GM12878 (cell line): ENCODE results near the gene LRRK1. TPM values are rescaled to one million over a fixed set of nuclear protein-coding genes. Genes with fewer than 3 reads are reported as not detected.

Source experiments
- ATAC-seq: fragments of 200-7000 bp; cut with Tn5 transposase; 3 replicates; pipeline ENCODE4 v1.9.1; 2020; ENCODE audit warnings: mild to moderate bottlenecking, moderate library complexity
- BruUV-seq: library from RNA; stranded (reverse); fragments of 400-500 nt; replicated peaks from 2 replicates; lab custom pipeline; 2021; lab: Mats Ljungman, UMichigan
- CTCF ChIA-PET: fragments of 300-600 bp; sonication (Branson Sonifier 250); formaldehyde crosslinking; extraction: SDS; loops from one replicate; lab custom pipeline; 2021; ENCODE audit warnings: inconsistent platforms; lab: Yijun Ruan, JAX
- POLR2A ChIA-PET: fragments of 350-600 bp; formaldehyde crosslinking; extraction: SDS; loops from one replicate; lab custom pipeline; 2021; ENCODE audit warnings: inconsistent platforms; lab: Charles Lee
- RAD21 ChIA-PET: fragments of 300-600 bp; sonication (Branson Sonifier 250); formaldehyde crosslinking; loops from one replicate; lab custom pipeline; 2023; ENCODE audit warnings: antibody characterized with exemption; ENCODE audit not compliant: unreplicated experiment; lab: Charles Lee
- SMC1A ChIA-PET: fragments of 300-600 bp; sonication (Branson Sonifier 250); formaldehyde crosslinking; loops from one replicate; lab custom pipeline; 2023; ENCODE audit not compliant: unreplicated experiment, uncharacterized antibody; lab: Charles Lee
- DNase-seq: peaks from one replicate; pipeline ENCODE4 v3.0.0-alpha.2; 2011; ENCODE audit warnings: low read depth, low spot score
- FAIRE-seq: peaks from 3 replicates; lab custom pipeline; 2011; peaks lifted over from hg19 to GRCh38; lab: Jason Lieb, UNC
- H2AFZ ChIP-seq: 2 replicates; pipeline ENCODE4 v1.6.0; 2011; ENCODE audit warnings: low read depth, low read length, control low read depth; ENCODE audit not compliant: control insufficient read depth
- H3K27ac ChIP-seq: 2 replicates; pipeline ENCODE4 v1.5.1; 2011; ENCODE audit warnings: control low read depth; ENCODE audit not compliant: control insufficient read depth, insufficient read depth
- H3K27me3 ChIP-seq, 2 experiments: replicated peaks in 1 of 2; 2 replicates each; pipeline versions ENCODE4 v1.6.0 to v1.6.1; 2011; ENCODE audit warnings: low read length in 1 of 2; ENCODE audit not compliant: control insufficient read depth in 2 of 2, insufficient read depth in 2 of 2
- H3K36me3 ChIP-seq, 2 experiments: 2 replicates each; pipeline ENCODE4 v1.5.1; 2011; ENCODE audit warnings: low read length in 1 of 2; ENCODE audit not compliant: control insufficient read depth in 2 of 2, insufficient read depth in 2 of 2
- H3K4me1 ChIP-seq: 2 replicates; pipeline ENCODE4 v1.6.1; 2011; ENCODE audit warnings: mild to moderate bottlenecking, low read length, moderate library complexity, mixed read lengths; ENCODE audit not compliant: control insufficient read depth, insufficient read depth
- H3K4me2 ChIP-seq: 2 replicates; pipeline ENCODE4 v1.6.0; 2011; ENCODE audit warnings: control low read depth; ENCODE audit not compliant: control insufficient read depth, insufficient read depth
- H3K4me3 ChIP-seq: fragments of 200-600 bp; sonication (generic); 2 replicates; pipeline ENCODE4 v1.5.1; 2016
- H3K79me2 ChIP-seq: 2 replicates; pipeline ENCODE4 v1.6.0; 2011; ENCODE audit warnings: low read length; ENCODE audit not compliant: control insufficient read depth, insufficient read depth
- H3K9ac ChIP-seq: 2 replicates; pipeline ENCODE4 v1.8.0; 2011; ENCODE audit warnings: low read length, control low read depth, mixed read lengths; ENCODE audit not compliant: control insufficient read depth, insufficient read depth
- H3K9me3 ChIP-seq: replicated peaks from 3 replicates; pipeline ENCODE4 v1.5.1; 2011; ENCODE audit warnings: mild to moderate bottlenecking, low read length; ENCODE audit not compliant: control insufficient read depth, insufficient read depth
- H4K20me1 ChIP-seq: 2 replicates; pipeline ENCODE4 v1.6.0; 2011; ENCODE audit not compliant: control insufficient read depth, insufficient read depth
- BACH1 ChIP-seq: fragments of 450-650 bp; IDR thresholded peaks from 2 replicates; pipeline ENCODE4 v1.6.1; 2017; ENCODE audit warnings: mild to moderate bottlenecking, borderline replicate concordance
- DPF2 ChIP-seq: fragments of 450-650 bp; IDR thresholded peaks from 2 replicates; pipeline ENCODE4 v1.6.1; 2017; ENCODE audit warnings: mild to moderate bottlenecking
- NFYB ChIP-seq: IDR thresholded peaks from 2 replicates; pipeline ENCODE4 v1.6.1; 2011; ENCODE audit warnings: low read depth, mild to moderate bottlenecking, low read length, improper control_type of control experiment, moderate library complexity; ENCODE audit not compliant: insufficient read depth
- PAX8 ChIP-seq: fragments of 450-650 bp; IDR thresholded peaks from 2 replicates; pipeline ENCODE4 v1.6.1; 2017; ENCODE audit warnings: mild to moderate bottlenecking, moderate library complexity
- POLR2A ChIP-seq: IDR thresholded peaks from 2 replicates; pipeline ENCODE4 v1.6.1; 2011; ENCODE audit warnings: low read depth, mild to moderate bottlenecking, low read length
- POLR2AphosphoS5 ChIP-seq: IDR thresholded peaks from 2 replicates; pipeline ENCODE4 v1.6.1; 2011; ENCODE audit warnings: mild to moderate bottlenecking, low read length, inconsistent platforms
- RBBP5 ChIP-seq: fragments of 200-600 bp; sonication (generic); conservative IDR thresholded peaks from 2 replicates; pipeline ENCODE4 v1.6.1; 2016
- SPI1 ChIP-seq: IDR thresholded peaks from 2 replicates; pipeline ENCODE4 v1.6.1; 2011; ENCODE audit warnings: low read depth, mild to moderate bottlenecking, low read length, moderate library complexity, borderline replicate concordance; ENCODE audit not compliant: insufficient read depth
- TARDBP ChIP-seq: IDR thresholded peaks from 2 replicates; pipeline ENCODE4 v1.6.1; 2016; ENCODE audit warnings: borderline replicate concordance
- ZNF274 ChIP-seq: IDR thresholded peaks from one replicate; pipeline ENCODE4 v1.8.0; 2011; ENCODE audit not compliant: insufficient read length, insufficient read depth
- WGBS: methylation state at CpG from one replicate; pipeline ENCODE4 v1.1.6; 2016; ENCODE audit warnings: low lambda C conversion rate; ENCODE audit not compliant: insufficient replicate concordance, insufficient coverage; ENCODE audit errors: missing lambda C conversion rate; 5-methylcytosine and 5-hydroxymethylcytosine counted together
- in situ Hi-C: fragments of 300-500 bp; cut with MboI; formaldehyde crosslinking; loops from 9 replicates; pipeline ENCODE4 v1.14.3; 2018; ENCODE audit warnings: mixed read lengths
- intact Hi-C: fragments of 100-400 bp; cut with micrococcal nuclease; formaldehyde crosslinking; loops from one replicate; pipeline ENCODE4 v1.14.2; 2022; ENCODE audit not compliant: unreplicated experiment
- polyA plus RNA-seq, 11 experiments: library from polyadenylated mRNA; depleted of rRNA in 4 of 11; unstranded in 6 of 11; stranded (reverse) in 5 of 11; fragments of >200 nt; fragmentation: Nextera tagmentation in 4 of 11; fragmentation: Illumina TruSeq in 1 of 11; extraction: Ambion mirVana in 4 of 11; extraction: Trizol in 1 of 11; gene quantifications; 1 replicate in 1 of 11; 2 replicates in 10 of 11; pipeline versions ENCODE4 v1.2.1 to v1.2.3, GENCODE V29; 2011 to 2016; ENCODE audit warnings: inconsistent platforms in 2 of 11, missing spikeins in 2 of 11, low read depth in 1 of 11
- total RNA-seq, 4 experiments: library from RNA; depleted of rRNA in 3 of 4; stranded (reverse); fragments of >200 nt in 3 of 4; fragmentation: Illumina TruSeq in 1 of 4; extraction: Trizol in 1 of 4; gene quantifications; 2 replicates each; pipeline versions ENCODE4 v1.2.1 to v1.2.3, GENCODE V29; 2013 to 2021
- TF ChIP-seq, protein P1 (sequence below): fragments of 450-650 bp; formaldehyde crosslinking; IDR thresholded peaks from 2 replicates; pipeline ENCODE4 v1.4.0; 2020; ENCODE audit warnings: mild to moderate bottlenecking, moderate library complexity
- TF ChIP-seq, protein P2 (sequence below): IDR thresholded peaks from 2 replicates; pipeline ENCODE4 v1.6.1; 2012; ENCODE audit warnings: improper control_type of control experiment, low read depth, low read length; ENCODE audit not compliant: insufficient replicate concordance
- TF ChIP-seq, protein P3 (sequence below): IDR thresholded peaks from 2 replicates; pipeline ENCODE4 v1.6.1; 2012; ENCODE audit warnings: low read depth, low read length, improper control_type of control experiment

Gene LRRK1
- total and polyA plus RNA-seq, 10 of the 15 experiments (the other 5 are each of a cell fraction or from before 2014, with no cell fraction given), result 2.2 to 58.3 (median 17.9) TPM

DNA sequence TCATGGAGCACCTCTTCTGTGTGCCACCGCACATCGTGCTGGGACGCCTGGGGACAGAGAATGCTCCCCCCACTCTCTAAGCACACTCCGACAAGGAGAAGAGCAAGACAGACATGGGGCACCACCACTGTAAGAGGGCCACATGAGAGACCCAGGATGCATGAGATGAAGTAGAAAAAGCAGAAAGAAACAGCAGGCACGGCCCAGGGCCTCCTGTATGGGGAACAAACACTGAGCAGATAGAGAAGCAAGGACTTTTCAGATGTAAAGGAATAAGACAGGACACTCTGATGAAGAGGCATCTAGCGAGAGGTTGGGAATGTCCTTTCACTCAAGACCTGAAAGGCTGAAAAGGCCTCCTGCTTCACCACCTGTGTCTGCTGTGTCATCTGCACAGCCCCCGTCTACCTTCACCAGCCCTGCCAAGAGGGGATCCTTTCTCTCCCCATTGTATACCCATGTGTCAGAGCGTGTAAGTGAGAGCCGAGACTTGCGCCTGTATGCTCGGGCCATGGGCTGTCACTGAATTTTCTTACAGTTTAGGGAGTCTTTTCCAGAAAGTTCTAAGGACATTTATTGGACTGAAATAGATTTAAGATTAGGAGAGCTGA, 125.6 kb downstream of the LRRK1 start (continued):
- TF ChIP-seq POLR2AphosphoS5, result no peak

DNA sequence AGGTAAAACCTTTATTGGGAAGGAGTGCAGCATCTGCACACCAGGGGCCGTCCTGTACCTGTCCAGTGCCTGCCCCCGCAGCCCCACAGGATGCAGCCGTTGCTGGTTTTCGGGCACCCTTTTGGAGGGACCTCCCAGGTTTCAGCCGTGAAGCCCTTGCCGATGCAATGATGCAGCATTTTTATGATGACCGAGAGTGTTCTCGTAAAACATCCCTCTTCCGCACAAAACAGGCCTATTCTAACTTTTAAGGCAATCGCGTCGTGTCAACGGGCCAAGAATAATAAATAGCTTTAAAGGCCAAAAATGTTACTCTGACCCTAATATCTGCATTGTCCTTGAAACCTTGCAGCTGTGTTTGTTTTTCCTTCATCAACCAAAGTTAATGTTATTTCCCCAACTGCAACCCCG, 126.1 kb downstream of the LRRK1 start:
- Histone ChIP-seq H3K4me2 (no peak overlapping the region), H4K20me1 (0 out of 2 replicates have a peak, but pooled peaks cover 2% of the 10 kb centered on the region), H3K79me2 (no peaks in the 10 kb centered on the region), H3K9ac (no peak overlapping the region), H2AFZ (no peak overlapping the region), H3K9me3 (no peaks in the 10 kb centered on the region), H3K4me1 (no peaks in the 10 kb centered on the region), H3K27me3 (no peaks in the 10 kb centered on the region), H3K4me3 (no peak overlapping the region), H3K36me3 (peaks cover 21% of the 10 kb centered on the region in 2 experiments), H3K27ac (no peak overlapping the region)
- no TSS peak for BruUV-seq
- no peak for DNase-seq
- RAD21 ChIA-PET, result interaction anchor here (1.1 kb wide), 1 partner anchor 213 kb away, joined by 3 read pairs; no protein-coding TSS in a partner anchor
- SMC1A ChIA-PET, result no interaction called here
- CTCF ChIA-PET, result no interaction called here
- FAIRE-seq, result no peak
- POLR2A ChIA-PET, result no interaction called here
- intact Hi-C loops (no loop called here), in situ Hi-C loops (no loop called here)
- 98% methylated on average over 14 of the region's 14 CpGs for WGBS
- no peak for ATAC-seq
- TF ChIP-seq POLR2A (no peak), BACH1 (no peak), POLR2AphosphoS5 (no peak), SPI1 (no peak), NFYB (no peak), DPF2 (no peak), TARDBP (no peak), RBBP5 (no peak), ZNF274 (no peak), PAX8 (no peak)
- TF ChIP-seq, protein P1, sequence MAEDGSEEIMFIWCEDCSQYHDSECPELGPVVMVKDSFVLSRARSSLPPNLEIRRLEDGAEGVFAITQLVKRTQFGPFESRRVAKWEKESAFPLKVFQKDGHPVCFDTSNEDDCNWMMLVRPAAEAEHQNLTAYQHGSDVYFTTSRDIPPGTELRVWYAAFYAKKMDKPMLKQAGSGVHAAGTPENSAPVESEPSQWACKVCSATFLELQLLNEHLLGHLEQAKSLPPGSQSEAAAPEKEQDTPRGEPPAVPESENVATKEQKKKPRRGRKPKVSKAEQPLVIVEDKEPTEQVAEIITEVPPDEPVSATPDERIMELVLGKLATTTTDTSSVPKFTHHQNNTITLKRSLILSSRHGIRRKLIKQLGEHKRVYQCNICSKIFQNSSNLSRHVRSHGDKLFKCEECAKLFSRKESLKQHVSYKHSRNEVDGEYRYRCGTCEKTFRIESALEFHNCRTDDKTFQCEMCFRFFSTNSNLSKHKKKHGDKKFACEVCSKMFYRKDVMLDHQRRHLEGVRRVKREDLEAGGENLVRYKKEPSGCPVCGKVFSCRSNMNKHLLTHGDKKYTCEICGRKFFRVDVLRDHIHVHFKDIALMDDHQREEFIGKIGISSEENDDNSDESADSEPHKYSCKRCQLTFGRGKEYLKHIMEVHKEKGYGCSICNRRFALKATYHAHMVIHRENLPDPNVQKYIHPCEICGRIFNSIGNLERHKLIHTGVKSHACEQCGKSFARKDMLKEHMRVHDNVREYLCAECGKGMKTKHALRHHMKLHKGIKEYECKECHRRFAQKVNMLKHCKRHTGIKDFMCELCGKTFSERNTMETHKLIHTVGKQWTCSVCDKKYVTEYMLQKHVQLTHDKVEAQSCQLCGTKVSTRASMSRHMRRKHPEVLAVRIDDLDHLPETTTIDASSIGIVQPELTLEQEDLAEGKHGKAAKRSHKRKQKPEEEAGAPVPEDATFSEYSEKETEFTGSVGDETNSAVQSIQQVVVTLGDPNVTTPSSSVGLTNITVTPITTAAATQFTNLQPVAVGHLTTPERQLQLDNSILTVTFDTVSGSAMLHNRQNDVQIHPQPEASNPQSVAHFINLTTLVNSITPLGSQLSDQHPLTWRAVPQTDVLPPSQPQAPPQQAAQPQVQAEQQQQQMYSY (CRISPR knock-in tag), result no peak
- TF ChIP-seq, protein P2, sequence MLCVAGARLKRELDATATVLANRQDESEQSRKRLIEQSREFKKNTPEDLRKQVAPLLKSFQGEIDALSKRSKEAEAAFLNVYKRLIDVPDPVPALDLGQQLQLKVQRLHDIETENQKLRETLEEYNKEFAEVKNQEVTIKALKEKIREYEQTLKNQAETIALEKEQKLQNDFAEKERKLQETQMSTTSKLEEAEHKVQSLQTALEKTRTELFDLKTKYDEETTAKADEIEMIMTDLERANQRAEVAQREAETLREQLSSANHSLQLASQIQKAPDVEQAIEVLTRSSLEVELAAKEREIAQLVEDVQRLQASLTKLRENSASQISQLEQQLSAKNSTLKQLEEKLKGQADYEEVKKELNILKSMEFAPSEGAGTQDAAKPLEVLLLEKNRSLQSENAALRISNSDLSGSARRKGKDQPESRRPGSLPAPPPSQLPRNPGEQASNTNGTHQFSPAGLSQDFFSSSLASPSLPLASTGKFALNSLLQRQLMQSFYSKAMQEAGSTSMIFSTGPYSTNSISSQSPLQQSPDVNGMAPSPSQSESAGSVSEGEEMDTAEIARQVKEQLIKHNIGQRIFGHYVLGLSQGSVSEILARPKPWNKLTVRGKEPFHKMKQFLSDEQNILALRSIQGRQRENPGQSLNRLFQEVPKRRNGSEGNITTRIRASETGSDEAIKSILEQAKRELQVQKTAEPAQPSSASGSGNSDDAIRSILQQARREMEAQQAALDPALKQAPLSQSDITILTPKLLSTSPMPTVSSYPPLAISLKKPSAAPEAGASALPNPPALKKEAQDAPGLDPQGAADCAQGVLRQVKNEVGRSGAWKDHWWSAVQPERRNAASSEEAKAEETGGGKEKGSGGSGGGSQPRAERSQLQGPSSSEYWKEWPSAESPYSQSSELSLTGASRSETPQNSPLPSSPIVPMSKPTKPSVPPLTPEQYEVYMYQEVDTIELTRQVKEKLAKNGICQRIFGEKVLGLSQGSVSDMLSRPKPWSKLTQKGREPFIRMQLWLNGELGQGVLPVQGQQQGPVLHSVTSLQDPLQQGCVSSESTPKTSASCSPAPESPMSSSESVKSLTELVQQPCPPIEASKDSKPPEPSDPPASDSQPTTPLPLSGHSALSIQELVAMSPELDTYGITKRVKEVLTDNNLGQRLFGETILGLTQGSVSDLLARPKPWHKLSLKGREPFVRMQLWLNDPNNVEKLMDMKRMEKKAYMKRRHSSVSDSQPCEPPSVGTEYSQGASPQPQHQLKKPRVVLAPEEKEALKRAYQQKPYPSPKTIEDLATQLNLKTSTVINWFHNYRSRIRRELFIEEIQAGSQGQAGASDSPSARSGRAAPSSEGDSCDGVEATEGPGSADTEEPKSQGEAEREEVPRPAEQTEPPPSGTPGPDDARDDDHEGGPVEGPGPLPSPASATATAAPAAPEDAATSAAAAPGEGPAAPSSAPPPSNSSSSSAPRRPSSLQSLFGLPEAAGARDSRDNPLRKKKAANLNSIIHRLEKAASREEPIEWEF, result no peak
- TF ChIP-seq, protein P3, sequence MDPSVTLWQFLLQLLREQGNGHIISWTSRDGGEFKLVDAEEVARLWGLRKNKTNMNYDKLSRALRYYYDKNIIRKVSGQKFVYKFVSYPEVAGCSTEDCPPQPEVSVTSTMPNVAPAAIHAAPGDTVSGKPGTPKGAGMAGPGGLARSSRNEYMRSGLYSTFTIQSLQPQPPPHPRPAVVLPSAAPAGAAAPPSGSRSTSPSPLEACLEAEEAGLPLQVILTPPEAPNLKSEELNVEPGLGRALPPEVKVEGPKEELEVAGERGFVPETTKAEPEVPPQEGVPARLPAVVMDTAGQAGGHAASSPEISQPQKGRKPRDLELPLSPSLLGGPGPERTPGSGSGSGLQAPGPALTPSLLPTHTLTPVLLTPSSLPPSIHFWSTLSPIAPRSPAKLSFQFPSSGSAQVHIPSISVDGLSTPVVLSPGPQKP, result no peak
